Measurements from ENCODE around the gene RPP25L.
"Not testable (repeated sequence)": the region's sequence is repeated elsewhere in the genome, so short reads cannot be mapped to it uniquely, and the experiment has no call there.

Gene RPP25L, protein sequence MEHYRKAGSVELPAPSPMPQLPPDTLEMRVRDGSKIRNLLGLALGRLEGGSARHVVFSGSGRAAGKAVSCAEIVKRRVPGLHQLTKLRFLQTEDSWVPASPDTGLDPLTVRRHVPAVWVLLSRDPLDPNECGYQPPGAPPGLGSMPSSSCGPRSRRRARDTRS

DNA sequence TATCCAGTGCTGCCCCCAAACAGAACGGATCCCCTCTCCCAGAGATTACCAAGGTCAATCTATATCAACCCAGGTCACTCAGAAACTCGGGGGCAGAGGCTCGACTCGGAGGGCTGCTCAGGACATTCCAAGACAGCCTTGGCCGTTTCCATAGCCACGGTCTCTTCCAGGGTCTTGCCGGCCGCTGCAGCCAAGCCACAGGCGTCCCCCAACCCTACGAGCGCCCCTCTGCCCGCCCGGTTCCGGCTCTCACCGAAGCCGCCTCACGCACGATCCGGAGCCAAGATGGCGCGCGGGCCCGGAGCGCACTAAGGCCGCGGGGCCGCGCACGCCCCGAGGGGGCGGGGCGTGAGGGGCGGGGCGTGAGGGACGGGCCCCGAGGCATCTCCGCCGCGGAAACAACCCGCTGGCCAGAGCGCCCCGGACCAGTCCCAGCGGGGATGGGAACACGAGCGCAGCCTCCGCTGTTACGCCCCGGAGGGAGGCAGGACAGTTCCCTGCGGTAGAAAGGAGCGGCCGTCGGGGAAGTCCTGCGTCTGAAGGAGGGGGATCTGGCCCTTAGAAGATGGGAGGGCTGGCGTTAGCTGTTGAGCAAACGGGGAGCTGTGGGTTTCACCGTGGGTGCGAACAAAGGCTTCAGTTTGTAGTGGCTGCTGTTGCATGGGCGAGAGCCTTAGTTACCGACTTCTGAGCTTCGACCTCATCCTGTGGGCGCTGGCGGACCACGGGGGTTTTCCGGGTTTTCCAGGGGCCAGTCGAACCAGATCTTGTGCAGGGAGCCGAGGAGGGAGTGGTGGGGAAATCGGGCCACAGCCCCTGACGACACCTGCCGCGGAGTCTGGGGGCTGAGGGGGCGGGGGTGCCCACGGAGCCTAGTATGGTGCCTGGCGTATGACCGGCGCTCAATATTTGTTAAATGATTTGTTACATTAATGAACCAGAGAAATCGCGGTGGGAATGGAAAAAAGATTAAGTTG, at the start of gene RPP25L:
Gene RPP25L, minus strand, starts transcription at position 287 of the 977 bp plus-strand sequence. CDS start 801 bp downstream, outside the sequence.
- DNase-seq (ENCODE audit: low read depth): peak; percentile 86

DNA sequence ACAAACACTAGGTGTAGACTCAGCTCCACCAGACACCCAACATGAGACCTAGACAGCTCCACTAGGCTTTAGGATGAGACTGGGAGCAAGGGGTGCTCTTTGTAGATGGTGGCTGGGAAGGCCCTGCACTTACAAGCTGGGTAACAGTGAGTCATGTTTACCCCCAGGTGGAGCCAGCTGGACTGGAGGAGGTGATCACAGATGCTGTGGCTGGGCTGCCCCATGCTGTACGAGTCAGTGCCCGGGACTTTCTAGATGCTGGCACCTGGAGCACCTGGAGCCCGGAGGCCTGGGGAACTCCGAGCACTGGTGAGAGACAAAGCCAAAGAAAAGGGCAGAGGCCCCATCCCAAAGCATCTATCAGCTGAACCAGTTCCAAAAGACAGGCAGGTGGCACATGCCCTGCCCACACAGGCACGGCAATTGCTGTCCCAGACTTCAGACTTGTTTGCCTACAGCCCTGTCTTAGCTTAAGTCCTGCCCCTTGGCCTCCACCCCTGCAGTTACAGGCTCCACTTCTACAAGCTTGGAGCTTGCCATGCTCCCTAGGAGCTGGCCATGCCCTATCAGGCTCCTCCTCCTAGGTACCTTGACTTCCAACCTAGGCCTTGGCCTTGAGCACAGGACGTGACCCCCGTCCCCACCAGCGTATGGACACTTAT, 47.8 kb upstream of the RPP25L start:
- no peak for DNase-seq (ENCODE audit: low read depth)

DNA sequence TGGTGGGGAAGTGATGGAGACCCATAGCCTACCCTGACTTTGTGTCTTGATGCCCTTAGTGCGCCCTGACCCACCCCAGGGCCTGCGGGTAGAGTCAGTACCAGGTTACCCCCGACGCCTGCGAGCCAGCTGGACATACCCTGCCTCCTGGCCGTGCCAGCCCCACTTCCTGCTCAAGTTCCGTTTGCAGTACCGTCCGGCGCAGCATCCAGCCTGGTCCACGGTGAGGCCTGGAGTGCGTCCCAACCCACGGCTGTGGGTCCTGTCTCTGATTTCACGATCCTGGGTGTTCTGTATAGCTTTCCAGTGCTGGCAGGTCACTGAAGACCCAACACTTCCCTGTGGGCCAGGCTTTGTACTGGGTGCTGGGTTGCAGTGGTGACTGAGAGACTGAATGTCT, 46.6 kb upstream of the RPP25L start:
- no peak for DNase-seq (ENCODE audit: low read depth)

DNA sequence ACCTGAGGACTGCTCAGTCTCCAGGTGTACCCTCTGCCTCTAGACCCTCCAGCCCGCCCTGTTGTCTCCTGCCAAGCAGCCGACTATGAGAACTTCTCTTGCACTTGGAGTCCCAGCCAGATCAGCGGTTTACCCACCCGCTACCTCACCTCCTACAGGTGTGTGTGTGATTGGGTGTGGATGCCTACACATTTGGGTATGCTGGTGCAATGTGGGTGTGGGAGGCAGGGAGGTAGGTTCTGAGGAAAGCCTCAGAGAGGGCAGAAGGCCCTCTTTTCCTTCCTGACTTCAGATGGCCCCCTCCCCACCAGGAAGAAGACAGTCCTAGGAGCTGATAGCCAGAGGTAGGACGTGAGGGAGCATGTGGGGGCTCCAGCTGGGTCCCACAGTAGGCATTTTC, 45.1 kb upstream of the RPP25L start:
- DNase-seq (ENCODE audit: low read depth): no peak

GRCh38 chr9:34655394-34655793, 43.5 kb upstream of the RPP25L start:
- no peak for DNase-seq (ENCODE audit: low read depth)

DNA sequence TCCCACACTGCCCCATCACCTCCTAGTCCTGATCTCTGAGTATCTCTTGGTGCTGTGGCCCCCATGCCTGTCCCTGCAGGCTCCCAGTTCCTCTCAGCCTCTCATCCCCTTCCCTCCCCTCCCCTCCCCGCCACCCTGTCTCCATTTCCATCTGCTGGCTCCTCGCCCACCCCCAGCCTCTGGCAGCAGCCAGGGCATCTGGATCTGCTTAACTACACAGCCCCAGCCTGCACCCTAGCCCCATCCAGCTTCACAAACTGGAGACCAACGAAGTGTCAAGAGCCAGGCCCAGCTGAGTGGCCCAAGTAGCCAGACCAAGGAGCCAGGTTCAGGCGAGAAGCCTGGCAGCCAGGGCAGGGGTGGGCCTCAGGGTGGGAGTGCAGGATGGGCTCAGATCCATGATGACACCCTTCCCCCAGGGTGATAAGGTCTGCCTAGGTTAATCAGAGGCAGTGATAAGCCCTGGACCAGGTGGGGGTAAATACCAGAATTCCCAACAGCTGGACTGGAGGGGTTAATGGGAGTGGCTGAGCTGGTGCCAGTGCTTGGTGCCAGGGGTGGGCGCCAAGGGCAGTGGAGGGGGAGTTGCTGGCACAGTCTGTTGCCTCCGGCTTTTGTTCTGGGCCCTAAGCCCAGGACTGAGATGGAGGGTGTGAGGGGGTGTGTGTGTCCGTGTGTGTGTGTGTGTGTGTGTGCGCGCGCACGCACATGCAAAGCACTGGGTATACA, 42.6 kb upstream of the RPP25L start:
- no peak for DNase-seq (ENCODE audit: low read depth)

DNA sequence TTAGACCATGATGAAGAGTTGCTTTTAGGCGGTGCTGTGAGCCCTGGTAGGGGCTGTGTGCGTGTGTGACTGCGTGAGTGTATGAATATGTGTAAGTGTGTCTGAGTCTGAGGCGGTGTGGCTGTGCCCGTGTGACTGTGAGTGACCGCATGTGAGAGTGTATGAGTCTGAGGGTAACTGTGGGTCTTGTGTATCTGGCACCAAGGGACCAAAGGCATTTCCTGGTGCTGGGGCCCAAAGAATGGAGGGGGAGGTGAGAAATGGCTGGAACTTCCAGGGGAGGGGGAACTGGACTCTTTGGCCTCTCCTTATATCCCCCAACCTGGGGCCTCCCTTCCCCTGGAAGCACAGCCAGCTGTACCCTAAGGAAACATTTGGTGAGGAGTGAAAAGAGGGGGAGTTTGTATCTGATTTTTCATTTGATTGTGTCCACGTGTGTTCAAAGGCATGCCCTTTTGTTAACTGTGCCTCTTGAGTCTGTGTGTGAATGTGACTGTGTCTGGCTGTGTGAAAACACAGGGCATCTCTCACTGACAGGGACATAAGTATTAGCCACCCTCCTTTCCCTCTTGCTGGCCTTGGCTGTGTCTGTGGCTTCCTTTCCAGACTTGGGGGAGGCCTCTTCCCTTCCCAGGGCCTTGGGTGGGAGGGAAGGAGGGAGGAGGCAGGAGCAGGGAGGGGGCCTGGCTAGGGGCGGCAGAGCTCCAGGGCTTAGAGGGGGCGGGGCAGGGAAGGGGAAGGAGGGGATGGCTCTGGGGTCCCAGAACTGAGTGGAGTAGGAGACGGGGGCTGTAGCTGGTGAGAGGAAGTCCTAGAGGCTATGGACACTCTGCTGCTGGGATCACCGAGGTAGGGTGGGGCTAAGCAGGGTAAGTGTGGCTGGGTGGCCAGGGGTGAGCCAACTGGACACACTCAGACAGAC, 41.5 kb upstream of the RPP25L start:
- peak; percentile 20 for DNase-seq (ENCODE audit: low read depth)

- peak; percentile 28 for DNase-seq (ENCODE audit: low read depth)
These were observed 40.7 kb upstream of the RPP25L start for GRCh38 chr9:34652602-34653000.

- peak; percentile 84 for DNase-seq (ENCODE audit: low read depth)
These were observed 40.1 kb upstream of the RPP25L start, which contains the start of gene IL11RA for GRCh38 chr9:34651876-34652601. IL11RA (plus strand) TSS chr9:34652185; CDS start chr9:34655218, 3,033 bp downstream.

- DNase-seq (ENCODE audit: low read depth): peak; percentile 43
These were observed 39.4 kb upstream of the RPP25L start for GRCh38 chr9:34651321-34651720.

DNA sequence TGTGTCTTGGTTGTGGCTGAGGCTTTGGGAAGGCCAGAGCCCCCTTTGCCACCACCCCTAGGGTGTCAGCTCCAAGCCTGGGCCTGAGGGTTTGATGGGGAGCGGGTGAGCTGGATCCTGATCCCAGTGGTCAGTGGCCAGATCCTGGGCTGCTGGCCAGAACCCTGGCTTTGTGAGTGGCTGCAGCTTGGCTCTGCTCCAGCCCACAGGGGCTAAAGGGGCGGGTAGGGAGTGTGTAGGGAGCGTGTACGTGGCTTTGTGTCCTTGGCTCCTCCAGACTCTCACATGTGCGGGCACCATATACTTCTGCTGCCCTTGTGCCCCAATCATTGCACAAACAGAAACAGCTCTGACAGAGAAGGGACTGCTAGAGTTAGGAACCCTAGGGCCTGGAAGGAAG, 38.9 kb upstream of the RPP25L start:
- DNase-seq (ENCODE audit: low read depth): peak; percentile 50

DNA sequence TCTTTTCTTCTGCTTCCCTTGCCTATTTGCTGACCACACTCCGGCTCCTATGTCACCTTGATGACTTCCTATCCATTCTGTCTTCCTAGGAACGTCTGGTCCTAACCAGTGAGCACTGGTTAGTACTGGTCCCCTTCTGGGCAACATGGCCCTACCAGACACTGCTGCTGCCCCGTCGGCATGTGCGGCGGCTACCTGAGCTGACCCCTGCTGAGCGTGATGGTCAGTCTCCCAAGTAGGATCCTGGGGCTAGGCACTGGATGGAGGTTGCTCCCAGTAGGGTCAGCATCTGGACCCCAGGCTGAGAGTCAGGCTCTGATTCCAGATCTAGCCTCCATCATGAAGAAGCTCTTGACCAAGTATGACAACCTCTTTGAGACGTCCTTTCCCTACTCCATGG, 36.8 kb upstream of the RPP25L start:
- DNase-seq (ENCODE audit: low read depth): no peak

DNA sequence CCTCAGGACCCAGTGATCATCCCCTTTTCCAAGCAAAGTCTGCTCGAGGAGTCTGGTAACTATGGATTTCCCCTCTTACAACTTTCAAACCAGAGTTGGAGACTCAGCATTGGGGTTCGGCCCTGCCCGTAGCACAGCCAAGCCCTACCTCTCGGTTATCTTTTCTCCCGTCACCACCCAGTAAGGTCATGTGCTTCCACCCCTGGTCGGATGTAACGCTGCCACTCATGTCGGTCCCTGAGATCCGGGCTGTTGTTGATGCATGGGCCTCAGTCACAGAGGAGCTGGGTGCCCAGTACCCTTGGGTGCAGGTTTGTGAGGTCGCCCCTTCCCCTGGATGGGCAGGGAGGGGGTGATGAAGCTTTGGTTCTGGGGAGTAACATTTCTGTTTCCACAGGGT, 35.8 kb upstream of the RPP25L start:
- DNase-seq (ENCODE audit: low read depth): no peak

GRCh38 chr9:34647084-34647403, 35.1 kb upstream of the RPP25L start:
- no peak for DNase-seq (ENCODE audit: low read depth)

GRCh38 chr9:34646211-34647083, 34.5 kb upstream of the RPP25L start, which contains the start of gene GALT:
GALT (plus strand) TSS chr9:34646675; CDS start chr9:34646705, 30 bp downstream.
- DNase-seq (ENCODE audit: low read depth): peak; percentile 84

DNA sequence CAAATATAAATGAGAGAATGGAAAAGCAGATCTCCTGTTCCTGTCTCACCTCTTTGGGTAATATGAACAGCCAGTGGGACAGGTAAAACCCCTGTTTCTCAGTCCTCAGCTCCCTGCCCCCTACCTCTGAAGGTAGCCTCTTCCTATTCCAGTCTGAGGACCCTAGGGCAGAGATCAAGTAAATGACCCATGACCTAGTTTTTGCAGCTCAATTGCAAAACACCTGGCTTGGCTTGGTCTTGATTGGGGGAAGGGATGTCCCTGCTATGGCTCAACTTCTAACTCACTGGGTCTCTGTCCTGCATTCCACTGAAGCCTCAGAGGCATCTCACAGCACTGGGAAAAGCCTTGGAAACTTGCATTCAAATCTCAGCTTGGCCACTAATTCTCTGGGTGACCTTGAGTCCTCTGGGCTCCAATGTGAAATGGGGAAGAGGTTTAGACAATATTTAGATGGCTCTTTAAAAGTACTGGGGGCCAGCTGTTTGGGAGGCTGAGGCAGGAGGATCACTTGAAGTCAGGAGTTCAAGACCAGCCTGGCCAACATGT, 32.9 kb upstream of the RPP25L start:
- DNase-seq (ENCODE audit: low read depth): no peak

DNA sequence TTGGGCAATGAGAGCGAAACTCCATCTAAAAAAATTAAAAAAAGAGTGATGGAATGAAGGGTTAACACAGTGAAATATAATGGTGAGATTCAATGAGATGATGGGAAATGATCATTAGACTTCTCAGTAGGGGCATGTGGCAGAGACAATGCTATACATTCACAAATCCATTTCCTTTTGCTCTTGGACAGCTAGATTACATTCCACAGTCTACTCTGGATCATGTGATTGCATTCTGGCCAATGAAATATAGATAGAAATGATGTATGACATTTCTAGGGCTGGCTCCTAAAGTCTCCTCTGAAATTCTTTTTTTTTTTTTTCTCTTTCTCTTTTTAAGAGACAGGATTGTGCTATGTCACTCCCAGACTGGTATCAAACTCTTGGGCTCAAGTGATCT, 30.8 kb upstream of the RPP25L start:
- no peak for DNase-seq (ENCODE audit: low read depth)

DNA sequence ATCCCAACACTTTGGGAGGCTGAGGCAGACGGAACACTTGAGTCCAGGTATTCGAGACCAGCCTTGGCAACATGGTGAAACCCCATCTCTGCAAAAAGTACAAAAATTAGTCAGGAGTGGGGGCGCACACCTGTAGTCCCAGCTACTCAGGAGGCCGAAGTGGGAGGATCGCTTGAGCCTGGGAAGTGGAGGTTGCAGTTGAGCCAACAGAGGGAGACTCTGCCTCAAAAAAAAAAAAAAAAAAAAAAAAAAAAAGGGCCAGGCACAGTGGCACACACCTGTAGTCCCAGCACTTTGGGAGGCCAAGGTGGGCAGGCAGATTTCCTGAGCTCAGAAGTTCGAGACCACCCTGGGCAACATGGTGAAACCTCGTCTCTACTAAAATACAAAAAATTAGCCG, 27.4 kb upstream of the RPP25L start:
- DNase-seq (ENCODE audit: low read depth): not testable (repeated sequence)

DNA sequence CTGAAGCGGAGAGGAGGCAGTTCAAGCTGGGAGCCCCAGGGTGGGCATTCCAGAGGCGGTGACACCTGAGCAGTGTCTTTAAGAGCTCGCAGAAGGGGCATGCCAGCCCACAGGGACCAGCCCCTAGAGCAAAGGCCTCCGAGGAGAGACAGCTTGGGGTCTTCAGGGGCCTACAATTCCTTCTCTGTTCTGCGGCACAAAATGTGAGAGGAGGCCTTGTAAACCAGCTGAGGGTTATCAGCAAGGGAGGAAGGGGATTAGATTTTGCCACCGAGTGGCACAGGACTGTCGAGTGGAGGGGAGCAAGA, 26.2 kb upstream of the RPP25L start:
- no peak for DNase-seq (ENCODE audit: low read depth)
